CD4-positive, alpha-beta memory T cell (primary cell): ENCODE data around the gene CYBA. TPM values are rescaled to one million over a fixed set of nuclear protein-coding genes. Genes with fewer than 3 reads are reported as not detected.

Experiments used
- CTCF ChIA-PET: fragments of 350-600 bp; sonication (Branson Sonifier 250); formaldehyde crosslinking; loops from one replicate; lab custom pipeline; 2021; ENCODE audit warnings: inconsistent platforms; ENCODE audit not compliant: partially characterized antibody; lab: Charles Lee
- POLR2A ChIA-PET: fragments of 350-600 bp; sonication (Branson Sonifier 250); formaldehyde crosslinking; loops from one replicate; lab custom pipeline; 2021; ENCODE audit not compliant: partially characterized antibody; lab: Charles Lee
- DNase-seq, 5 donors: peaks; one replicate each; pipeline versions ENCODE4 v3.0.0 to v3.0.0-alpha.2; 2020 to 2022; ENCODE audit warnings: mixed read lengths in 1 of 5
- H3K27ac ChIP-seq: one replicate; pipeline ENCODE4 v1.7.0; 2013; ENCODE audit warnings: low read depth, low read length
- H3K27me3 ChIP-seq: 2 replicates; pipeline ENCODE4 v1.7.0; 2013; ENCODE audit warnings: mild to moderate bottlenecking, low read length, moderate library complexity; ENCODE audit not compliant: insufficient read depth
- H3K36me3 ChIP-seq: 2 replicates; pipeline ENCODE4 v1.7.0; 2013; ENCODE audit warnings: mild to moderate bottlenecking, low read length, moderate library complexity; ENCODE audit not compliant: insufficient read depth
- H3K4me1 ChIP-seq: 2 replicates; pipeline ENCODE4 v1.7.0; 2013; ENCODE audit warnings: mild to moderate bottlenecking, low read length, moderate library complexity; ENCODE audit not compliant: insufficient read depth
- H3K4me3 ChIP-seq, 2 donors: one replicate each; pipeline ENCODE4 v1.7.0; 2013; ENCODE audit warnings: low read length in 2 of 2, mild to moderate bottlenecking in 1 of 2
- H3K9me3 ChIP-seq, 2 donors: one replicate each; pipeline ENCODE4 v1.7.0; 2013; ENCODE audit warnings: low read length in 2 of 2, control low read depth in 1 of 2; ENCODE audit not compliant: control insufficient read depth in 1 of 2
- H3K27ac Mint-ChIP-seq, 7 donors: one replicate each; pipeline ENCODE4 v1.8.0; 2020 to 2021; ENCODE audit warnings: mixed read lengths in 7 of 7, mild to moderate bottlenecking in 6 of 7, inconsistent platforms in 3 of 7, moderate library complexity in 3 of 7
- H3K27me3 Mint-ChIP-seq, 2 donors: one replicate each; pipeline ENCODE4 v1.8.0; 2020 to 2021; ENCODE audit warnings: mixed read lengths in 2 of 2
- H3K36me3 Mint-ChIP-seq, 2 donors: one replicate each; pipeline ENCODE4 v1.8.0; 2020 to 2021; ENCODE audit warnings: mixed read lengths in 2 of 2, inconsistent platforms in 1 of 2, mild to moderate bottlenecking in 1 of 2
- H3K4me1 Mint-ChIP-seq, 4 donors: one replicate each; pipeline ENCODE4 v1.8.0; 2020 to 2021; ENCODE audit warnings: mixed read lengths in 4 of 4, mild to moderate bottlenecking in 1 of 4
- H3K4me3 Mint-ChIP-seq, 8 donors: one replicate each; pipeline ENCODE4 v1.8.0; 2020 to 2021; ENCODE audit warnings: mixed read lengths in 8 of 8, mild to moderate bottlenecking in 7 of 8, moderate library complexity in 6 of 8, inconsistent platforms in 3 of 8
- H3K9me3 Mint-ChIP-seq, 8 donors: one replicate each; pipeline ENCODE4 v1.8.0; 2020 to 2021; ENCODE audit warnings: mixed read lengths in 8 of 8, mild to moderate bottlenecking in 5 of 8, inconsistent platforms in 3 of 8, moderate library complexity in 1 of 8
- intact Hi-C: fragments of 100-400 bp; cut with micrococcal nuclease; formaldehyde crosslinking; loops from one replicate; pipeline ENCODE4 v1.15.1; 2023
- polyA plus RNA-seq, 2 donors: library from polyadenylated mRNA; unstranded; fragments of 300-500 nt; fragmentation: Illumina TruSeq; gene quantifications; one replicate each; pipeline ENCODE4 v1.2.3, GENCODE V29; 2021
- total RNA-seq, 2 experiments: library from RNA; stranded (reverse); gene quantifications; one replicate each; pipeline ENCODE4 v1.2.3, GENCODE V29; 2021

CYBA gene
- total and polyA plus RNA-seq, 4 experiments from 2014 or later, result 383 to 1,286 (median 538) TPM

- POLR2A ChIA-PET, result interaction anchor here (1.1 to 5.0 kb wide), 7 partner anchors 8 to 141 kb away, joined by 3 to 35 read pairs (median 4); partner anchors contain the start of genes CYBA and MVD
- H3K36me3 Mint-ChIP-seq, result peaks cover 16 to 18% of the 10 kb centered on the region in 2 donors
- H3K4me3 Mint-ChIP-seq, result peak overlapping the region in 3 of 8 donors; percentile 15 to 73 (median 58)
- Histone ChIP-seq H3K9me3 (no peaks in the 10 kb centered on the region), H3K4me3 (no peak overlapping the region), H3K27ac (no peak overlapping the region), H3K27me3 (peaks cover 11% of the 10 kb centered on the region), H3K4me1 (peaks cover 43% of the 10 kb centered on the region), H3K36me3 (no peaks in the 10 kb centered on the region)
- H3K9me3 Mint-ChIP-seq, result peaks cover 0 to 7% (median 0%) of the 10 kb centered on the region in 8 donors
- H3K27me3 Mint-ChIP-seq, result peaks cover 0 to 9% of the 10 kb centered on the region in 2 donors
- H3K27ac Mint-ChIP-seq, result peak overlapping the region in 3 of 7 donors; percentile 64 to 84 (median 82)
- DNase-seq, result no peak
- peaks cover 16 to 51% (median 32%) of the 10 kb centered on the region in 4 donors for H3K4me1 Mint-ChIP-seq
- intact Hi-C loops, result no loop called here
- CTCF ChIA-PET, result no interaction called here
Measured at GRCh38 chr16:88640498-88641247, 10.2 kb downstream of the CYBA start.

- peaks cover 15 to 16% of the 10 kb centered on the region in 2 donors for H3K36me3 Mint-ChIP-seq
- peak overlapping the region in 4 of 8 donors; percentile 15 to 73 (median 60) for H3K4me3 Mint-ChIP-seq
- no peak overlapping the region for H3K4me3 ChIP-seq
- no peak for DNase-seq
- peaks cover 0 to 9% of the 10 kb centered on the region in 2 donors for H3K27me3 Mint-ChIP-seq
- peaks cover 17 to 48% (median 36%) of the 10 kb centered on the region in 4 donors for H3K4me1 Mint-ChIP-seq
- POLR2A ChIA-PET, result interaction anchor here (1.0 to 5.0 kb wide), 7 partner anchors 9 to 142 kb away, joined by 3 to 35 read pairs (median 4); partner anchors contain the start of genes CYBA and MVD
- no peaks in the 10 kb centered on the region for H3K9me3 ChIP-seq
- H3K27me3 ChIP-seq, result peaks cover 11% of the 10 kb centered on the region
- H3K27ac Mint-ChIP-seq, result peak overlapping the region in 4 of 7 donors; percentile 47 to 84 (median 70)
- CTCF ChIA-PET, result no interaction called here
- no peaks in the 10 kb centered on the region for H3K36me3 ChIP-seq
- peaks cover 0 to 6% (median 0%) of the 10 kb centered on the region in 8 donors for H3K9me3 Mint-ChIP-seq
- peaks cover 48% of the 10 kb centered on the region for H3K4me1 ChIP-seq
- H3K27ac ChIP-seq, result no peak overlapping the region
- intact Hi-C loops, result no loop called here
Measured at GRCh38 chr16:88640039-88640495, 10.8 kb downstream of the CYBA start.

GRCh38 chr16:88639231-88640038, 11.4 kb downstream of the CYBA start:
- H3K27ac Mint-ChIP-seq, result peak overlapping the region in 2 of 7 donors; percentile 84 to 92
- ChIA-PET POLR2A (interaction anchor here (1.0 to 5.0 kb wide), 9 partner anchors 9 to 142 kb away, joined by 3 to 35 read pairs (median 4); partner anchors contain the start of genes CTU2, CYBA and RNF166), CTCF (interaction anchor here (1.0 to 1.4 kb wide), 2 partner anchors 19 to 78 kb away, joined by 3 read pairs; no protein-coding TSS in a partner anchor)
- Histone ChIP-seq H3K27ac (no peak overlapping the region), H3K4me3 (no peak overlapping the region), H3K36me3 (no peaks in the 10 kb centered on the region), H3K9me3 (no peaks in the 10 kb centered on the region), H3K27me3 (peaks cover 11% of the 10 kb centered on the region), H3K4me1 (peaks cover 50% of the 10 kb centered on the region)
- peaks cover 0 to 9% of the 10 kb centered on the region in 2 donors for H3K27me3 Mint-ChIP-seq
- intact Hi-C loops, result loop anchor here (5.0 kb wide), 2 partner anchors 48 to 63 kb away; partner anchors contain the start of gene SNAI3
- peaks cover 0 to 5% (median 0%) of the 10 kb centered on the region in 8 donors for H3K9me3 Mint-ChIP-seq
- peak overlapping the region in 2 of 8 donors; percentile 58 to 63 for H3K4me3 Mint-ChIP-seq
- peaks cover 11 to 12% of the 10 kb centered on the region in 2 donors for H3K36me3 Mint-ChIP-seq
- H3K4me1 Mint-ChIP-seq, result peaks cover 15 to 48% (median 32%) of the 10 kb centered on the region in 4 donors
- no peak for DNase-seq

GRCh38 chr16:88638323-88639230, 12.3 kb downstream of the CYBA start, which contains the start of gene IL17C:
Gene IL17C, plus strand, starts transcription at chr16:88638572. Its CDS starts 70 bp downstream, at chr16:88638642.
- peak in 4 of 5 donors; percentile 32 to 62 (median 44) for DNase-seq
- H3K4me1 ChIP-seq, result peaks cover 56% of the 10 kb centered on the region
- peaks cover 14 to 47% (median 33%) of the 10 kb centered on the region in 4 donors for H3K4me1 Mint-ChIP-seq

GRCh38 chr16:88636488-88637265, 14.2 kb downstream of the CYBA start:
- intact Hi-C loops, result loop anchor here (5.0 kb wide), 2 partner anchors 51 to 66 kb away; partner anchors contain the start of gene SNAI3
- Histone ChIP-seq H3K27me3 (peaks cover 11% of the 10 kb centered on the region), H3K4me1 (peaks cover 62% of the 10 kb centered on the region), H3K4me3 (no peak overlapping the region), H3K9me3 (no peaks in the 10 kb centered on the region), H3K27ac (no peak overlapping the region), H3K36me3 (no peaks in the 10 kb centered on the region)
- CTCF ChIA-PET, result interaction anchor here (0.9 kb wide), 1 partner anchor 66 kb away, joined by 3 read pairs; no protein-coding TSS in a partner anchor
- peaks cover 0 to 5% (median 0%) of the 10 kb centered on the region in 8 donors for H3K9me3 Mint-ChIP-seq
- H3K27me3 Mint-ChIP-seq, result peaks cover 0 to 9% of the 10 kb centered on the region in 2 donors
- H3K4me1 Mint-ChIP-seq, result peaks cover 16 to 55% (median 36%) of the 10 kb centered on the region in 4 donors
- peak overlapping the region; percentile 26 to 80 (median 52) for H3K4me3 Mint-ChIP-seq
- POLR2A ChIA-PET, result interaction anchor here (0.8 to 3.3 kb wide), 13 partner anchors 10 to 68 kb away, joined by 3 to 32 read pairs (median 4); partner anchors contain the start of genes CYBA, MVD and ZC3H18
- H3K27ac Mint-ChIP-seq, result peak overlapping the region; percentile 39 to 92 (median 80)
- H3K36me3 Mint-ChIP-seq, result peaks cover under 1 to 9% of the 10 kb centered on the region in 2 donors
- DNase-seq, result no peak

More at GRCh38 chr16:88638323-88639230, 12.3 kb downstream of the CYBA start, which contains the start of gene IL17C:
- Histone ChIP-seq H3K27me3 (peaks cover 11% of the 10 kb centered on the region), H3K27ac (no peak within 1 kb of the TSS), H3K4me3 (no peak within 1 kb of the TSS), H3K9me3 (no peaks in the 10 kb centered on the region), H3K36me3 (no peaks in the 10 kb centered on the region)
- ChIA-PET POLR2A (interaction anchor here (1.0 to 5.0 kb wide), 8 partner anchors 9 to 67 kb away, joined by 3 to 35 read pairs (median 5); partner anchors contain the start of genes CTU2, CYBA and RNF166), CTCF (interaction anchor here (1.0 to 1.4 kb wide), 3 partner anchors 18 to 77 kb away, joined by 3 read pairs; no protein-coding TSS in a partner anchor)
- intact Hi-C loops, result loop anchor here (5.0 kb wide), 2 partner anchors 49 to 64 kb away; partner anchors contain the start of gene SNAI3
- peak within 1 kb of the TSS; percentile 65 to 92 (median 78) for H3K27ac Mint-ChIP-seq
- peak within 1 kb of the TSS; percentile 1 to 80 (median 59) for H3K4me3 Mint-ChIP-seq
- H3K36me3 Mint-ChIP-seq, result peaks cover 6 to 10% of the 10 kb centered on the region in 2 donors
- H3K9me3 Mint-ChIP-seq, result peaks cover 0 to 5% (median 0%) of the 10 kb centered on the region in 8 donors
- H3K27me3 Mint-ChIP-seq, result peaks cover 0 to 9% of the 10 kb centered on the region in 2 donors
